Measurements from ENCODE around the gene NSG2. TPM values are rescaled to one million over a fixed set of nuclear protein-coding genes. Genes with fewer than 3 reads are reported as not detected.

NSG2 gene
- total RNA-seq, 1 donor from 2014 or later = 7.1 TPM

DNA sequence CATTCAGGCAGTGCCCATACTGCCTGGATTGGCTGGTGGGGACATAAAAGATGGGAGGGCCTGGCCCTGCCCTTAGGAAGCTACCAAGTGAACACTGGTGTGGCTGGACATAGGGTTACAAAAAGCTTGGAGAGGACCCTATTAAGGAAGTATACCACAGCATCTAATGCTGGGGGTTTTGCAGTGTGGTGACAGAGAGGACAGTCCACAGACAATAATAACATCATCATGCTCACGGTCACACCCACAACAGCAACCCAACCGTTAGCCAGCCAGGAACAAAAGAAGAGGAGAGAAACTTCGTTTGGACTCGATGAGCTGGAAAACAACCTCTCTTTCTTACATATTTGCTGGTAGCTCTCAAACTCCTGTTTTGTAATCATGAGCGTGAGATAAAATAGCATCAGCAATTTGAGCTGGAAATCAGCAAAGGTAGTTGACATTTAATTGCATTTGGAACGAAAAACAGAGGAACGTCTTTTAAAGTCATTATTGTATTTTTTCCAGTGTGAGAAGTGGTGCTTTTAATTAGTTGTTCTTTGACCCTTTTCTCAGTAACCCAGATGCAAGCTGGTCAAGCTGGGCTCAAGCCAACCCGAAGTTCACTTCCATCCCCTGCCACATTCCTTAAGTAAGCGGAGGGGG is 73.4 kb downstream of the NSG2 start:
- no peaks in the 10 kb centered on the region for H3K36me3 ChIP-seq
- H3K4me1 ChIP-seq = no peaks in the 10 kb centered on the region
- H3K9me3 ChIP-seq = no peaks in the 10 kb centered on the region
- DNase-seq (ENCODE audit: extremely low spot score in 2 of 2) = no peak
- TF ChIP-seq POLR2A (IDR thresholded peaks at IDR 0.05) (no peak), POLR2AphosphoS5 (IDR thresholded peaks at IDR 0.05; ENCODE audit: insufficient read depth in 1 of 2, low read depth in 1 of 2) (no peak)
- TF ChIP-seq, protein P1, sequence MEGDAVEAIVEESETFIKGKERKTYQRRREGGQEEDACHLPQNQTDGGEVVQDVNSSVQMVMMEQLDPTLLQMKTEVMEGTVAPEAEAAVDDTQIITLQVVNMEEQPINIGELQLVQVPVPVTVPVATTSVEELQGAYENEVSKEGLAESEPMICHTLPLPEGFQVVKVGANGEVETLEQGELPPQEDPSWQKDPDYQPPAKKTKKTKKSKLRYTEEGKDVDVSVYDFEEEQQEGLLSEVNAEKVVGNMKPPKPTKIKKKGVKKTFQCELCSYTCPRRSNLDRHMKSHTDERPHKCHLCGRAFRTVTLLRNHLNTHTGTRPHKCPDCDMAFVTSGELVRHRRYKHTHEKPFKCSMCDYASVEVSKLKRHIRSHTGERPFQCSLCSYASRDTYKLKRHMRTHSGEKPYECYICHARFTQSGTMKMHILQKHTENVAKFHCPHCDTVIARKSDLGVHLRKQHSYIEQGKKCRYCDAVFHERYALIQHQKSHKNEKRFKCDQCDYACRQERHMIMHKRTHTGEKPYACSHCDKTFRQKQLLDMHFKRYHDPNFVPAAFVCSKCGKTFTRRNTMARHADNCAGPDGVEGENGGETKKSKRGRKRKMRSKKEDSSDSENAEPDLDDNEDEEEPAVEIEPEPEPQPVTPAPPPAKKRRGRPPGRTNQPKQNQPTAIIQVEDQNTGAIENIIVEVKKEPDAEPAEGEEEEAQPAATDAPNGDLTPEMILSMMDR (IDR thresholded peaks at IDR 0.05) = no peak
- no peak overlapping the region for H3K4me3 ChIP-seq
- H3K27me3 ChIP-seq = no peaks in the 10 kb centered on the region
- no peak overlapping the region for H3K27ac ChIP-seq
- intact Hi-C loops (cut with DNase I) = no loop called here

DNA sequence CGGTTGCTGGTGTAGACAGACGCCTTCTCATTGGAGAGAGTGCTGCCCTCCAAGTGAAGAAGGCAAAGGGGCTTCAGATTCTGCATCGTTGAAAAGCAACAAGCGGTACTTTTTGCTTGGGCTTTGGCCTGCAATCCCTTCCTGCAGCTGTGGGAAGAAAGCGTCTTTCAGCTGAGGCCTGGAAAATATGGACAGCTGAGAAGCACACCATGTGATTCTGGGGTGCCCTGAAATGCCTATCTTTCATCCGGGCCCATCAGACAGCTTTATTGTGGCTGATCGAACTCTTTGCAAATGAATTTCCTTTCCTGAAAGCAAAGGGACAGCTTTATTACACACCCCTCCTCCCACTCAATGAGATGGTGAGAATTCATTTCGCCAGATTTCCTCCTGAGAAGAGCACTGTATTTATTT is 74.0 kb downstream of the NSG2 start:
- H3K4me3 ChIP-seq = no peak overlapping the region
- DNase-seq (ENCODE audit: extremely low spot score in 2 of 2) = no peak
- TF ChIP-seq POLR2A (IDR thresholded peaks at IDR 0.05) = no peak
- no peak for TF ChIP-seq POLR2AphosphoS5 (IDR thresholded peaks at IDR 0.05; ENCODE audit: insufficient read depth in 1 of 2, low read depth in 1 of 2)
- TF ChIP-seq, protein P1 (IDR thresholded peaks at IDR 0.05) = no peak
- H3K27ac ChIP-seq = no peak overlapping the region
- H3K4me1 ChIP-seq = no peaks in the 10 kb centered on the region
- intact Hi-C loops (cut with DNase I) = no loop called here
- H3K9me3 ChIP-seq = no peaks in the 10 kb centered on the region
- no peaks in the 10 kb centered on the region for H3K27me3 ChIP-seq
- no peaks in the 10 kb centered on the region for H3K36me3 ChIP-seq

DNA sequence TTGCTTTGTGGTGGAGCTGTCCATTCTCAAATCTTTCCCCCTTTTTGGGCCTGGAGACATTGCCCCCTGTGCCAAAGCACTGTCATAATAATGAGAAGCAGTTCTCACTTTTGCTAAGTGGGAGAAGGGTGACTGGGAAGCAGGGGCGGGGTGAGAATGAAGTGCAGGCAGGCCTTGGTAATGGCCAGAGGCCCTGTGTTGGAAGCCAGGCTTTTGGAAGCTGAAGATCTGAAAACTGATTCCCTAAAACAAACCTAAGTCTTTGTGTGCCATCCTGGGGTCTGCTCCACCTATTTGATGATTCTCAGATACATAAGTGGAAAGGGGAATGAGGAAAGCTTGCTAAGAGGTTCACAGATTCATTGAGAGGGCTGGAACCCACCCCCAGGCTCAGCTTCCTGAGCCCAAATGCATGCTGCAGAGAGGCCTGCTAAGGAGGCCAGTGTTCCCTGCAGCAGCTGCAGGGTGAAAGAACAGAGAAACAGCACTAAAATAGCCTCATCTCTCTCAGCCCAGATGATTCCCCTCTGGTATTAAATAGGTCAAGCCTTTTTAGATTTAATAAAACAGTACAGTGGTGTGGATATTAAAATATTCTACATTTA is 75.0 kb downstream of the NSG2 start:
- Histone ChIP-seq H3K9me3 (no peaks in the 10 kb centered on the region), H3K36me3 (no peaks in the 10 kb centered on the region), H3K4me1 (no peaks in the 10 kb centered on the region), H3K4me3 (no peak overlapping the region), H3K27me3 (no peaks in the 10 kb centered on the region), H3K27ac (no peak overlapping the region)
- TF ChIP-seq POLR2A (IDR thresholded peaks at IDR 0.05) = no peak
- no peak for TF ChIP-seq POLR2AphosphoS5 (IDR thresholded peaks at IDR 0.05; ENCODE audit: insufficient read depth in 1 of 2, low read depth in 1 of 2)
- TF ChIP-seq, protein P1 (IDR thresholded peaks at IDR 0.05) = no peak
- no peak for DNase-seq (ENCODE audit: extremely low spot score in 2 of 2)
- intact Hi-C loops (cut with DNase I) = no loop called here

DNA sequence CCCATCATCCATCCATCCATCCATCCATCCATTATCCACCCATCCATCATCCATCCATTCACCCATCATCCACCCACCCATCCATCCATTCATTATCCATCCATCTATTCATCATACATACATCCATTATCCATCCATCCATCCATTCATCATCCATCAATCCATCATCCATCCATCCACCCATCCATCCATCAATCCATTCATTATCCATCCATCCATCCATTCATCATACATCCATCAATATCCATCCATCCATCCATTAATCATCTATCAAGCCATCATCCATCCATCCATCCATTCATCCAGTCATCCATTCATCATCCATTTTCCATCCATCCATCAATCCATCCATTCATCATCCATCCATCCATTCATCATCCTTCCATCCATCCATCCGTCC is 89.0 kb downstream of the NSG2 start:
- H3K9me3 ChIP-seq = no peaks in the 10 kb centered on the region
- no peak overlapping the region for H3K4me3 ChIP-seq
- H3K4me1 ChIP-seq = no peaks in the 10 kb centered on the region
- H3K36me3 ChIP-seq = no peaks in the 10 kb centered on the region
- no peak overlapping the region for H3K27ac ChIP-seq
- intact Hi-C loops (cut with DNase I) = no loop called here
- no peak for DNase-seq (ENCODE audit: extremely low spot score in 2 of 2)
- H3K27me3 ChIP-seq = no peaks in the 10 kb centered on the region
- no peak for TF ChIP-seq POLR2AphosphoS5 (IDR thresholded peaks at IDR 0.05; ENCODE audit: insufficient read depth in 1 of 2, low read depth in 1 of 2)
- TF ChIP-seq POLR2A (IDR thresholded peaks at IDR 0.05) = no peak
- TF ChIP-seq, protein P1 (IDR thresholded peaks at IDR 0.05) = no peak

DNA sequence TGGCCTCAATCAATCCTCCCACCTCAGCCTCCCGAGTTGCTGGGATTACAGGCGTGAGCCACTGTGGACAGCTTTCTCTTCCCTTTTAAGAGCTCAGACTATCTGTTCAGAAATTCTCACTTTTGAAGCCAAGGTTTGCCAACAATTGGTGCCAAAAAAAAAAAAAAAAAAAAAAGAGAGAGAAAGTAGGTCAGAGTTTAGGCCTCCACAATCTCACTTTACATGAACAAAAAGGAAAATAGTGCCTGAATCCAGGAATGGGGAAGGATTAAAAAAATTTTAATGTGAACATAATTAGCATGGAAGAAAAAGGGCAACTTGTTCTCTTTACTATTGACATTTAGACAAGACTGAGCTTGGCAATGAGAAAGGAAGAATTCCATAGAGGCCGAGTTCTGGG is 94.1 kb downstream of the NSG2 start:
- H3K9me3 ChIP-seq = no peaks in the 10 kb centered on the region
- no peak overlapping the region for H3K27ac ChIP-seq
- no peak for DNase-seq (ENCODE audit: extremely low spot score in 2 of 2)
- H3K36me3 ChIP-seq = no peaks in the 10 kb centered on the region
- TF ChIP-seq POLR2A (IDR thresholded peaks at IDR 0.05) = no peak
- no peak for TF ChIP-seq POLR2AphosphoS5 (IDR thresholded peaks at IDR 0.05; ENCODE audit: insufficient read depth in 1 of 2, low read depth in 1 of 2)
- intact Hi-C loops (cut with DNase I) = no loop called here
- no peaks in the 10 kb centered on the region for H3K27me3 ChIP-seq
- no peaks in the 10 kb centered on the region for H3K4me1 ChIP-seq
- no peak overlapping the region for H3K4me3 ChIP-seq
